HG03139 (cell line): ENCODE measurements around the gene ZNF154.

Experiments
- ATAC-seq: cut with Tn5 transposase; IDR thresholded peaks from one replicate; pipeline ENCODE4 v1.9.1; 2021; ENCODE audit not compliant: unreplicated experiment

The ZNF154 gene

DNA sequence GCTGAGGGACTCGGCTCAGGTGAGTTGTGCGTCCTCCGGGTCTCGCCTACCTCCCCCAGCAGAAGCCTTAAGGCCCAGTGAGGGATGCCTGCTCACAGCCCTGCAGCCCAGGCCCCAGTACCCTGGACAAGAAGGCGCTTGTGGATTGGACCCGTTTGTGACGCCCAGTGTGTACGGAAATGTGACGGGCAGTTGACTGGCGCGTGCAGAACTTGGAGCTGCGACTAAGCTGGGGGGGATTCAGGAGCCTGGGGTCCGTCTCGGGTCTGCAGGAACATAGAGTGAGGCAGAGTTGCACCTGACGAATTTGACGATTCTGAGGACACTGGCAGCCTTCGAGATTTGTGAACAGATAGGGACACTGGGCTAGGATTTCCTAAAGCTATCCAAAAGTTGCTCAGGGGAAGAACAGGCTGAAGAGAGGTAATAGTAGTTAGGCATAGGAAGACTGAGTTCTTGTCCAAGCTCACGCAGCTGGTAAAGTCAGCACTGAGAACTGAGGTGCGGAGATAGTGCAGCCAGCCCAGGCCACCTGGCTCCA is 26.7 kb downstream of the ZNF154 start:
- no peak for ATAC-seq

DNA sequence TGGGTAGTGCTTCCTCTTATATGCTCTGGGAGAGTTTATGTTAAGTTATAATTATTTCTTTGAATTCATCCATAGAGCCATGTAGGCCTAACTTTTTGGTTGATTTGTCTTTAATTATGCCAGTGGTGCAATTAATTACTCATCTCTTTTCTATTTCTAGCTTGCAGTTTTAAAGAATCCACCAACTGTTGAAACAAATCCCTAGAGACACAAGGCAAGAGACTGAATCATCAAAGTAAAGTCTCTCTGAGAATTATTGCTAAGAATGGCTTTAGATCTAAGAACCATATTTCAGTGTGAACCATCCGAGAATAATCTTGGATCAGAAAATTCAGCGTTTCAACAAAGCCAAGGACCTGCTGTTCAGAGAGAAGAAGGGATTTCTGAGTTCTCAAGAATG is 33.1 kb downstream of the ZNF154 start:
- no peak for ATAC-seq

GRCh38 chr19:57672466-57672865 is 36.5 kb downstream of the ZNF154 start:
- ATAC-seq = no peak

DNA sequence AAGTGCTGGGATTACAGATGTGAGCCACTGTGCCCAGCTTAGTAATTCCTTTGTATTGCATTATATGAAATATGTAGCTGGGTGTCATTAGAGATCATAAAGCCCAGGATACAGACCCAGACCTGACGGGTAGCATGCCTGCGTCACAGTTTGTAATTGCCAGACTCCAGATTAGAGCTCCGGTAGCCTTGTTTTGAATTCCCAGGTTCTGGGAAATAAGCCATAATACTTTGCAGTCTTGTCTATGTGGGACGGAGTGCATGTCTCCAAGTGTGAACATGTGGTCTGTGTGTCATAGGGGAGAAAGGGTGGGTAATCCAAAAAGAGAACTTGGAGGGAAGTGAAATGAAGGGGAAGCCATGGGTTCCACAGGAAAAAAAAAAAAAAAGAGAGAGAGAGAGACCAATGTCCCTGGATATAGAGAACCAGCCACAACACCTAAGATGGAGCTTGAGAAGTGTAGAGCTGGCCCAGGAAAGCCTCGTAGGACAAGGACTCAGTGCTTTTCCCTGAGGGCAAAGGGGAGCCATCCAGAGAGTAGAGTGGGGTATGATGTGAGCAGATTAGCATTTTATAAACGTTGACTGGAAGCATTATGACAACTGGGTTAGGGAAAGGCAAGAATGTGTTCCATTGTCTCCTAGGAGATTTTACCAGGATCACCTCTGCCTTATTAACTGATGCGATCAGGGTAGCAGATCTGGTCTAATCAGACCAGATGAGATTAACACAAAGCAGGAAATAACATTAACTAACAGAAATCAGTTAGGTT is 37.7 kb downstream of the ZNF154 start:
- no peak for ATAC-seq

- ATAC-seq = no peak
These were observed 40.4 kb downstream of the ZNF154 start, which contains the start of gene ZSCAN4 for GRCh38 chr19:57668635-57669034. Gene ZSCAN4, plus strand, starts transcription at chr19:57668935. Its CDS starts 7,211 bp downstream, at chr19:57676146.

DNA sequence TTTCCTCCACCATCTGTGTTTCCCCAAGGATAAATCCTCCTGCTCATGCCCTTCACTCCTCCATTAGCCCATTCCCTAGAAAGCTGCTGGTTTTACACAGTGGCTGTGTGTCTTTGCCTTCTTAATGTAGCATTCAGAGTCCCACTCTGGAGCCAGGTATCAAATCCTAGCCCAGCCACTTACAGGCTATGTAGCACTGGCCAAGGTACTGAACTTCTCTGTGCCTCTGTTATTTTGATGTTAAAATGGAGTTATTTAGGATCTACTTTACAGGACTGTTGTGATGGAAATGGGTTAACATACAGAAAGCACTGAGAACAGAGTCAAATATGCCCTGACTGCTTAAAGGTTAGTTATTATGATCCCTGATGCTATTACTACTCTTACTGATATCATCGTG is 41.8 kb downstream of the ZNF154 start:
- ATAC-seq = no peak

GRCh38 chr19:57665261-57665806 is 43.7 kb downstream of the ZNF154 start:
- ATAC-seq = no peak

DNA sequence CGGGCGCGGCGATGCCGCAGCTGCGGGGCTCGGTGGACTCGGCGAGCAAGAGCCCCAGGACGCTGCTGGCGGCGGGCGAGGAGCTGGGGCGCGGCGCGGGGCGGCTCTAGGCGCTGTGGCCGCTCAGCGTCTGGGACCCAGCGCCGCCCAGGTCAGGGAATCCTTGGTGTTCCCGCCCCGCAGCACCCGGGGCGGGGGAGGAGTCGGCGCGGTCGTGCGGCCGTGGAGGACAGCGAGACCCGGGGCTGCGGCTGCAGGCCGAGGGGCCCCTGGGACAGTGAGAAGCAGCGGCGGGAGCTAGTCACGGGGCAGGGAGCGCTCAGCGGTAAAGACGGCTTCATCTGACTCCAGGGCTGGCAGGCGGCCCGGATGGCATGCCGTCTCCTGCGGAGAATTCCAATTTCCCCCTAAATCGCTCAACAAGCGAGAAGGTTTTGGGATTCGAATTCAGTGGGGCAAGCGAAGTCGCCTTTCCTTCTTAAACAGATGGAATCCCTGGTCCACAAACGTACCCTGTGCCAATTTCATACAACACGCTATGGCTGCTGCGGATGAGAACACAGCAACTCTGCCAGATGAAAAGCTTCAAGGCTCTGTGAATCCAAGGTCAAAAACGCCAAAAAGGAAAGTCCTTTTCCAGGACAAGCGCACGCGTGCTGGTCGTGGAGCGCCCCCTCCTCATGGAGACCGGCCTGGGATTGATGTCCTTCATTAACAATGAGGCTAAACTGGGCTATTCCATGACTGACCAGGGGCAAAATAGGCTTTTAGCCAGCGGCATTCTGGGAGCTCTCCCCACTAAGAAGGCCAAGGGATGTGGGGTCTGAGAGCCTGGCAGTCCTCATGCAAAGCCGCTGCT is 44.5 kb downstream of the ZNF154 start:
- no peak for ATAC-seq

GRCh38 chr19:57656346-57656745 is 52.7 kb downstream of the ZNF154 start:
- no peak for ATAC-seq

DNA sequence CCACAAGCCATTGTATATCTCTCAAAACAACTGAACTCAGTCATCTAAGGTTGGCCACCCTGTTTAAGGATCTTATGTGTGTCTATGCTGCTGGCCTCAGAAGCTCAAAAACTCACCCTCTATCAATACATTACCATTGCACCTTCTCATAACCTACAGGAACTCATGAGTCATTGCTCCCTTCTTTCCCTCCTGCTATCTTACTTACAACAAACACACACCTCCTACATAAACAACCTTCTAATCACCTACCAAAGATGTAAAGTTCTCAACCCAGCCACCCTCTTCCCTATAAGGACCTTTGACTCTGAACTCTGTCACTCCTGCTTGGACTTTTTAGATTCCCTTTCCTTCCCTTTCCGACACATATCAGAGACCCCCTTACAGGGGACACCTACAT is 53.6 kb downstream of the ZNF154 start:
- no peak for ATAC-seq

- ATAC-seq = no peak
These were observed 55.3 kb downstream of the ZNF154 start for GRCh38 chr19:57653689-57654088.

DNA sequence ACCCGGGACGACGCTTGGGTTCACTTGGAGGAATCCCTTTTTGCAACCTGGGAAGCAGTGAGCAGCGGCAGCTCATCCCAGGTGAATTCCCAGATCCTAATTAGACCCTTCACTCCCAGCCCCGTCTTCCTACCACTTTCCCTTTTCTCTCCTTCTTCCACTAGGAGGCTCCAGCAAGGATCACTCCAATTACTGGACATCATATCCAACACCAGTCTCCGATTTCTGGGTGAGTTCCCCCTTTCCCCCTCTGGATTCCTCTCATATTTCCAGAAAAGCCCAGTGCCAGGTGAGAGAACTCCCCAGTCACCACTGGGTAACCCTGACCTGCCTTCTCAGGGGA is 57.4 kb downstream of the ZNF154 start:
- ATAC-seq = no peak

DNA sequence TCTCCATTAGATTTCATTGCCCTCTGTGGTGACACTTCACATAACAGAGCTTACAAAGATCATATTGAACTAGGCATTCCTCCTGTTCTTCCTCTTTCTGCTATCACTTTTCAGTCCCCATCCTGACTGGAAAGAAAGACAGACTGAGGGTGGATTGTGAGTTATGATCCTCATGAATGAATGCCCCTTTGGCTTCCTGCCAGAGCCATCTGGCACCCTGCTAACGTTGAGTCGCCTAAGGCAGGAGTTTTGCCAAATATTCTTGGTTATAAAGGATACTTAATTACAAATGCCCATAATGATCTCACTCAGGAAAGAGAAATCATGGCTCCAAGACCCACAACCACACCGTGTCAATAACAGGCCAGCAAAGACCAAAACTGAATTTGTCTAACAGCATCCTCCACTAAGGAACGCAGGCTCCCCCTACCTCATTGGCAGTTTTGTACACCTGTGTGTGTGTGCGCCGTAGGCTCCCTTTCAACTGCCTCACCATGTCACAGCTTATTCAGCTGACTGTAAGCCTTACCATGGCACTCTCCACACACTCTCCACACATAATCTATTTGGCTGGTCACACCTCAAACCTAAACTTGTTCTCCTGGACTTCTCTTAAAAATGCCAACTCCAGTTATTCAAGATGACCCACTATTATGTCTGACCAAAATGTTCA is 60.5 kb downstream of the ZNF154 start:
- ATAC-seq = no peak
